Gastroesophageal sphincter (tissue), 3 donors: Measurements from ENCODE around the gene KRTAP10-12.

Experiments used
- CTCF ChIP-seq, 4 experiments: fragments of 200-600 bp in 2 of 4; fragments of 450-650 bp in 2 of 4; sonication (generic) in 1 of 4; IDR thresholded peaks; one replicate each; pipeline ENCODE4 v1.5.1; 2017 to 2019; ENCODE audit warnings: antibody characterized with exemption in 4 of 4, mild to moderate bottlenecking in 2 of 4, moderate library complexity in 2 of 4
- POLR2A ChIP-seq, 2 donors: fragments of 450-650 bp; IDR thresholded peaks; one replicate each; pipeline ENCODE4 v1.6.1; 2017; ENCODE audit warnings: antibody characterized with exemption in 2 of 2, mild to moderate bottlenecking in 2 of 2, moderate library complexity in 1 of 2

GRCh38 chr21:44716984-44717383 lies 20.0 kb downstream of the KRTAP10-12 start:
- TF ChIP-seq POLR2A (IDR thresholded peaks at IDR 0.05) (no peak), CTCF (IDR thresholded peaks at IDR 0.05) (no peak)
